Activated CD8-positive, alpha-beta memory T cell treated with anti-CD3 and anti-CD28 coated beads for 24 hours (primary cell): ENCODE measurements around the gene CERS5.

Experiments
- DNase-seq: peaks from one replicate; pipeline ENCODE4 v3.0.0-alpha.2; 2020

Gene CERS5

GRCh38 chr12:50123203-50123602 is 44.0 kb downstream of the CERS5 start:
- DNase-seq: no peak

GRCh38 chr12:50121641-50122040 is 45.5 kb downstream of the CERS5 start:
- DNase-seq: no peak

GRCh38 chr12:50120953-50121352 is 46.2 kb downstream of the CERS5 start:
- no peak for DNase-seq

- DNase-seq: no peak
Measured at GRCh38 chr12:50120521-50120920, 46.6 kb downstream of the CERS5 start.

- no peak for DNase-seq
Measured at GRCh38 chr12:50119387-50119786, 47.8 kb downstream of the CERS5 start.

GRCh38 chr12:50117057-50117622 is 50.0 kb downstream of the CERS5 start:
- DNase-seq: no peak

- DNase-seq: no peak
Measured at GRCh38 chr12:50112456-50113218, 54.5 kb downstream of the CERS5 start.

- DNase-seq: peak; percentile 100
Measured at GRCh38 chr12:50111693-50112455, 55.3 kb downstream of the CERS5 start, which contains the start of gene COX14. Gene COX14, plus strand, starts transcription at chr12:50112236. Its CDS starts 7,808 bp downstream, at chr12:50120044.

- no peak for DNase-seq
Measured at GRCh38 chr12:50111395-50111692, 55.8 kb downstream of the CERS5 start.

GRCh38 chr12:50110762-50111351 is 56.3 kb downstream of the CERS5 start:
- DNase-seq: peak; percentile 66

- no peak for DNase-seq
Measured at GRCh38 chr12:50110127-50110761, 56.9 kb downstream of the CERS5 start.

GRCh38 chr12:50109319-50109718 is 57.9 kb downstream of the CERS5 start:
- DNase-seq: no peak

- no peak for DNase-seq
Measured at GRCh38 chr12:50107416-50108268, 59.5 kb downstream of the CERS5 start.

- DNase-seq: no peak
Measured at GRCh38 chr12:50106907-50107306, 60.3 kb downstream of the CERS5 start.

GRCh38 chr12:50105913-50106450 is 61.2 kb downstream of the CERS5 start:
- DNase-seq: no peak

GRCh38 chr12:50104417-50105366 is 62.5 kb downstream of the CERS5 start:
- no peak for DNase-seq

- DNase-seq: no peak
Measured at GRCh38 chr12:50103767-50104321, 63.3 kb downstream of the CERS5 start, which contains the start of gene GPD1. Gene GPD1, plus strand, starts transcription at chr12:50104008. Its CDS starts 43 bp downstream, at chr12:50104051.

GRCh38 chr12:50103351-50103750 is 63.8 kb downstream of the CERS5 start:
- DNase-seq: no peak

GRCh38 chr12:50102646-50103309 is 64.4 kb downstream of the CERS5 start:
- DNase-seq: no peak

- DNase-seq: no peak
Measured at GRCh38 chr12:50102131-50102531, 65.0 kb downstream of the CERS5 start.
